HEK293 (cell line): ENCODE data around the gene CMTM1.

Experiments used
- GLI2 ChIP-seq: fragments of 450-650 bp; formaldehyde crosslinking; IDR thresholded peaks from 2 replicates; pipeline ENCODE4; 2017; ENCODE audit warnings: missing biosample characterization, missing genetic modification characterization, low read depth, borderline replicate concordance
- SP3 ChIP-seq: fragments of 450-650 bp; formaldehyde crosslinking; IDR thresholded peaks from 2 replicates; pipeline ENCODE4 v1.5.1; 2016; ENCODE audit warnings: missing biosample characterization, missing genetic modification characterization
- ZBTB1 ChIP-seq: fragments of 450-650 bp; formaldehyde crosslinking; IDR thresholded peaks from 2 replicates; pipeline ENCODE4 v1.5.1; 2016; ENCODE audit warnings: missing biosample characterization, missing genetic modification characterization
- ZBTB7A ChIP-seq: fragments of 450-650 bp; formaldehyde crosslinking; IDR thresholded peaks from 2 replicates; pipeline ENCODE4 v1.5.1; 2016; ENCODE audit warnings: low read depth, missing biosample characterization, missing genetic modification characterization
- ZFP37 ChIP-seq: fragments of 450-650 bp; formaldehyde crosslinking; IDR thresholded peaks from 2 replicates; pipeline ENCODE4 v1.5.1; 2016; ENCODE audit warnings: missing biosample characterization, missing genetic modification characterization
- ZIC2 ChIP-seq: fragments of 450-650 bp; formaldehyde crosslinking; IDR thresholded peaks from 2 replicates; pipeline ENCODE4 v1.5.1; 2016; ENCODE audit warnings: missing biosample characterization, missing genetic modification characterization
- ZNF133 ChIP-seq: fragments of 450-650 bp; formaldehyde crosslinking; IDR thresholded peaks from 2 replicates; pipeline ENCODE4 v1.5.1; 2016; ENCODE audit warnings: missing biosample characterization, missing genetic modification characterization
- ZNF140 ChIP-seq: fragments of 450-650 bp; formaldehyde crosslinking; IDR thresholded peaks from 2 replicates; pipeline ENCODE4 v1.5.1; 2016; ENCODE audit warnings: missing biosample characterization, missing genetic modification characterization
- ZNF169 ChIP-seq: fragments of 450-650 bp; formaldehyde crosslinking; IDR thresholded peaks from 2 replicates; pipeline ENCODE4 v1.5.1; 2016; ENCODE audit warnings: missing biosample characterization, missing genetic modification characterization
- ZNF175 ChIP-seq: fragments of 450-650 bp; formaldehyde crosslinking; IDR thresholded peaks from 2 replicates; pipeline ENCODE4 v1.5.1; 2016; ENCODE audit warnings: missing biosample characterization, missing genetic modification characterization
- ZNF239 ChIP-seq: fragments of 450-650 bp; formaldehyde crosslinking; IDR thresholded peaks from 2 replicates; pipeline ENCODE4 v1.5.1; 2016; ENCODE audit warnings: missing biosample characterization, missing genetic modification characterization
- ZNF266 ChIP-seq: fragments of 450-650 bp; formaldehyde crosslinking; IDR thresholded peaks from 2 replicates; pipeline ENCODE4 v1.5.1; 2016; ENCODE audit warnings: missing biosample characterization, missing genetic modification characterization, low read depth
- ZNF404 ChIP-seq: fragments of 450-650 bp; formaldehyde crosslinking; IDR thresholded peaks from 2 replicates; pipeline ENCODE4 v1.5.1; 2017; ENCODE audit warnings: missing biosample characterization, missing genetic modification characterization
- ZNF433 ChIP-seq: fragments of 450-650 bp; formaldehyde crosslinking; IDR thresholded peaks from 2 replicates; pipeline ENCODE4 v1.5.1; 2016; ENCODE audit warnings: missing biosample characterization, missing genetic modification characterization, low read depth
- ZNF600 ChIP-seq: fragments of 450-650 bp; formaldehyde crosslinking; IDR thresholded peaks from 2 replicates; pipeline ENCODE4 v1.5.1; 2016; ENCODE audit warnings: missing biosample characterization, missing genetic modification characterization
- ZNF654 ChIP-seq: fragments of 450-650 bp; formaldehyde crosslinking; IDR thresholded peaks from 2 replicates; pipeline ENCODE4 v1.5.1; 2016; ENCODE audit warnings: low read depth, missing biosample characterization, missing genetic modification characterization
- ZNF664 ChIP-seq: fragments of 450-650 bp; formaldehyde crosslinking; IDR thresholded peaks from 2 replicates; pipeline ENCODE4 v1.5.1; 2016; ENCODE audit warnings: missing biosample characterization, missing genetic modification characterization
- ZNF768 ChIP-seq: fragments of 450-650 bp; formaldehyde crosslinking; IDR thresholded peaks from 2 replicates; pipeline ENCODE4 v1.5.1; 2018; ENCODE audit warnings: missing biosample characterization, mild to moderate bottlenecking, missing genetic modification characterization
- ZSCAN30 ChIP-seq: fragments of 450-650 bp; IDR thresholded peaks from 2 replicates; pipeline ENCODE4 v1.5.1; 2018; ENCODE audit warnings: missing biosample characterization, mild to moderate bottlenecking, missing genetic modification characterization, moderate library complexity
- TF ChIP-seq, protein P1 (sequence below): fragments of 450-650 bp; formaldehyde crosslinking; IDR thresholded peaks from 2 replicates; pipeline ENCODE4 v1.5.1; 2016; ENCODE audit warnings: missing biosample characterization, missing genetic modification characterization
- TF ChIP-seq, protein P2 (sequence below): fragments of 450-650 bp; formaldehyde crosslinking; conservative IDR thresholded peaks from 2 replicates; pipeline ENCODE4 v1.5.1; 2016; ENCODE audit warnings: low read depth, missing biosample characterization, missing genetic modification characterization
- TF ChIP-seq, protein P3 (sequence below): fragments of 450-650 bp; formaldehyde crosslinking; IDR thresholded peaks from 2 replicates; pipeline ENCODE4 v1.5.1; 2016; ENCODE audit warnings: missing biosample characterization, missing genetic modification characterization
- TF ChIP-seq, protein P4 (sequence below): fragments of 450-650 bp; formaldehyde crosslinking; IDR thresholded peaks from 2 replicates; pipeline ENCODE4 v1.5.1; 2016; ENCODE audit warnings: missing biosample characterization, missing genetic modification characterization
- TF ChIP-seq, protein P5 (sequence below): fragments of 450-650 bp; formaldehyde crosslinking; IDR thresholded peaks from 2 replicates; pipeline ENCODE4 v1.5.1; 2017; ENCODE audit warnings: missing biosample characterization, missing genetic modification characterization

CMTM1 gene

DNA sequence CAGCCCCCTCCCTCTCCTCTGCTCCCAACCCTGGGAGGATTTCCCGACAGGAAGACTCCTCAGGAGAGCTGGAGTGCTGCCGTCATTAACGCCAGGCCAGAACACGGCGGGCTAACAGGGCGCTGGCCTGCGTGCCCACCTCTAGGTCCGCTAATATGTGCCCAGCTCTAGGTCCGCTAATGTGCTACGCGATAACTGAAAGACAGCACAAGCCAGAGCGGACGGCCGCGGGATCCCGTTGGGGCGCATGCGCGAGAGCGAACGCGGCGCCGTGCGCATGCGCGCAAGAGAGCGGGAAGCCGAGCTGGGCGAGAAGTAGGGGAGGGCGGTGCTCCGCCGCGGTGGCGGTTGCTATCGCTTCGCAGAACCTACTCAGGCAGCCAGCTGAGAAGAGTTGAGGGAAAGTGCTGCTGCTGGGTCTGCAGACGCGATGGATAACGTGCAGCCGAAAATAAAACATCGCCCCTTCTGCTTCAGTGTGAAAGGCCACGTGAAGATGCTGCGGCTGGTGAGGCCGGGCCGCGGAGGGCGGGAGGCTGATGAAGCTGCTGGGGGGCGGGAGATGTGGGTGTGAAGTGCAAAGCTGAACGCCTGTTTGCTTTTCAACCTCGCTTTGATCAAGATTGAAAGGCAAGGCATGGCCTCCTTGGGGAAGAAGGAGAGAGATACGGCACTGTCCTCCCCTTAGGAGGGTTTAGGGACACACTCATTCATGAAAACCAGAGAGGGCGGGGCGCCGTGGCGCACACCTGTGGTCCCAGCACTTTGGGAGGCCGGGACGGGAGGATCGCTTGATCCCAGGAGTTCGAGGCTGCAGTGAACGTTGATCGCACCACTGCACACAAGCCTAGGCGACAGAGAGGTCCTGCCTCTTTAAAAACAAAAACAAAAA, 13.7 kb upstream of the CMTM1 start, which contains the start of gene CKLF (continued):
- TF ChIP-seq, protein P1, sequence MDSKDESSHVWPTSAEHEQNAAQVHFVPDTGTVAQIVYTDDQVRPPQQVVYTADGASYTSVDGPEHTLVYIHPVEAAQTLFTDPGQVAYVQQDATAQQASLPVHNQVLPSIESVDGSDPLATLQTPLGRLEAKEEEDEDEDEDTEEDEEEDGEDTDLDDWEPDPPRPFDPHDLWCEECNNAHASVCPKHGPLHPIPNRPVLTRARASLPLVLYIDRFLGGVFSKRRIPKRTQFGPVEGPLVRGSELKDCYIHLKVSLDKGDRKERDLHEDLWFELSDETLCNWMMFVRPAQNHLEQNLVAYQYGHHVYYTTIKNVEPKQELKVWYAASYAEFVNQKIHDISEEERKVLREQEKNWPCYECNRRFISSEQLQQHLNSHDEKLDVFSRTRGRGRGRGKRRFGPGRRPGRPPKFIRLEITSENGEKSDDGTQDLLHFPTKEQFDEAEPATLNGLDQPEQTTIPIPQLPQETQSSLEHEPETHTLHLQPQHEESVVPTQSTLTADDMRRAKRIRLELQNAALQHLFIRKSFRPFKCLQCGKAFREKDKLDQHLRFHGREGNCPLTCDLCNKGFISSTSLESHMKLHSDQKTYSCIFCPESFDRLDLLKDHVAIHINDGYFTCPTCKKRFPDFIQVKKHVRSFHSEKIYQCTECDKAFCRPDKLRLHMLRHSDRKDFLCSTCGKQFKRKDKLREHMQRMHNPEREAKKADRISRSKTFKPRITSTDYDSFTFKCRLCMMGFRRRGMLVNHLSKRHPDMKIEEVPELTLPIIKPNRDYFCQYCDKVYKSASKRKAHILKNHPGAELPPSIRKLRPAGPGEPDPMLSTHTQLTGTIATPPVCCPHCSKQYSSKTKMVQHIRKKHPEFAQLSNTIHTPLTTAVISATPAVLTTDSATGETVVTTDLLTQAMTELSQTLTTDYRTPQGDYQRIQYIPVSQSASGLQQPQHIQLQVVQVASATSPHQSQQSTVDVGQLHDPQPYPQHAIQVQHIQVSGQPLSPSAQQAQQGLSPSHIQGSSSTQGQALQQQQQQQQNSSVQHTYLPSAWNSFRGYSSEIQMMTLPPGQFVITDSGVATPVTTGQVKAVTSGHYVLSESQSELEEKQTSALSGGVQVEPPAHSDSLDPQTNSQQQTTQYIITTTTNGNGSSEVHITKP = 0 out of 2 replicates have a peak, but pooled peaks have one; percentile 39
- no peak for TF ChIP-seq ZFP37 (tag by site-specific recombination)
- TF ChIP-seq ZNF169 (tag by site-specific recombination) = no peak
- no peak for TF ChIP-seq ZBTB1 (tag by site-specific recombination)
- no peak for TF ChIP-seq GLI2 (tag by site-specific recombination)
- TF ChIP-seq ZSCAN30 (tag by site-specific recombination) = no peak
- TF ChIP-seq, protein P2, sequence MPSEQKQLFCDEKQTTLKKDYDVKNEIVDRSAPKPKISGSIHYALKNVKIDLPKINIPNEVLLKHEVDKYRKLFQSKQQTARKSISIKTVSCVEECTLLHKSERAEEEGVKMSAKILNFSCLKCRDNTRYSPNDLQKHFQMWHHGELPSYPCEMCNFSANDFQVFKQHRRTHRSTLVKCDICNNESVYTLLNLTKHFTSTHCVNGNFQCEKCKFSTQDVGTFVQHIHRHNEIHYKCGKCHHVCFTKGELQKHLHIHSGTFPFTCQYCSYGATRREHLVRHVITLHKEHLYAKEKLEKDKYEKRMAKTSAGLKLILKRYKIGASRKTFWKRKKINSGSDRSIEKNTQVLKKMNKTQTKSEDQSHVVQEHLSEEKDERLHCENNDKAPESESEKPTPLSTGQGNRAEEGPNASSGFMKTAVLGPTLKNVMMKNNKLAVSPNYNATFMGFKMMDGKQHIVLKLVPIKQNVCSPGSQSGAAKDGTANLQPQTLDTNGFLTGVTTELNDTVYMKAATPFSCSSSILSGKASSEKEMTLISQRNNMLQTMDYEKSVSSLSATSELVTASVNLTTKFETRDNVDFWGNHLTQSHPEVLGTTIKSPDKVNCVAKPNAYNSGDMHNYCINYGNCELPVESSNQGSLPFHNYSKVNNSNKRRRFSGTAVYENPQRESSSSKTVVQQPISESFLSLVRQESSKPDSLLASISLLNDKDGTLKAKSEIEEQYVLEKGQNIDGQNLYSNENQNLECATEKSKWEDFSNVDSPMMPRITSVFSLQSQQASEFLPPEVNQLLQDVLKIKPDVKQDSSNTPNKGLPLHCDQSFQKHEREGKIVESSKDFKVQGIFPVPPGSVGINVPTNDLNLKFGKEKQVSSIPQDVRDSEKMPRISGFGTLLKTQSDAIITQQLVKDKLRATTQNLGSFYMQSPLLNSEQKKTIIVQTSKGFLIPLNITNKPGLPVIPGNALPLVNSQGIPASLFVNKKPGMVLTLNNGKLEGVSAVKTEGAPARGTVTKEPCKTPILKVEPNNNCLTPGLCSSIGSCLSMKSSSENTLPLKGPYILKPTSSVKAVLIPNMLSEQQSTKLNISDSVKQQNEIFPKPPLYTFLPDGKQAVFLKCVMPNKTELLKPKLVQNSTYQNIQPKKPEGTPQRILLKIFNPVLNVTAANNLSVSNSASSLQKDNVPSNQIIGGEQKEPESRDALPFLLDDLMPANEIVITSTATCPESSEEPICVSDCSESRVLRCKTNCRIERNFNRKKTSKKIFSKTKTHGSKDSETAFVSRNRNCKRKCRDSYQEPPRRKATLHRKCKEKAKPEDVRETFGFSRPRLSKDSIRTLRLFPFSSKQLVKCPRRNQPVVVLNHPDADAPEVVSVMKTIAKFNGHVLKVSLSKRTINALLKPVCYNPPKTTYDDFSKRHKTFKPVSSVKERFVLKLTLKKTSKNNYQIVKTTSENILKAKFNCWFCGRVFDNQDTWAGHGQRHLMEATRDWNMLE (tag by site-specific recombination) = no peak
- no peak for TF ChIP-seq ZIC2 (tag by site-specific recombination)
- TF ChIP-seq ZNF239 (tag by site-specific recombination) = no peak; the same call in 1 of the 2 replicates
- TF ChIP-seq ZNF266 (tag by site-specific recombination) = no peak
- peak; percentile 89 for TF ChIP-seq ZNF600 (tag by site-specific recombination)
- no peak for TF ChIP-seq ZNF768 (tag by site-specific recombination)
- no peak for TF ChIP-seq ZNF133 (tag by site-specific recombination)
- peak; percentile 72 for TF ChIP-seq SP3 (tag by site-specific recombination)
- TF ChIP-seq ZBTB7A (tag by site-specific recombination) = no peak
- TF ChIP-seq, protein P3, sequence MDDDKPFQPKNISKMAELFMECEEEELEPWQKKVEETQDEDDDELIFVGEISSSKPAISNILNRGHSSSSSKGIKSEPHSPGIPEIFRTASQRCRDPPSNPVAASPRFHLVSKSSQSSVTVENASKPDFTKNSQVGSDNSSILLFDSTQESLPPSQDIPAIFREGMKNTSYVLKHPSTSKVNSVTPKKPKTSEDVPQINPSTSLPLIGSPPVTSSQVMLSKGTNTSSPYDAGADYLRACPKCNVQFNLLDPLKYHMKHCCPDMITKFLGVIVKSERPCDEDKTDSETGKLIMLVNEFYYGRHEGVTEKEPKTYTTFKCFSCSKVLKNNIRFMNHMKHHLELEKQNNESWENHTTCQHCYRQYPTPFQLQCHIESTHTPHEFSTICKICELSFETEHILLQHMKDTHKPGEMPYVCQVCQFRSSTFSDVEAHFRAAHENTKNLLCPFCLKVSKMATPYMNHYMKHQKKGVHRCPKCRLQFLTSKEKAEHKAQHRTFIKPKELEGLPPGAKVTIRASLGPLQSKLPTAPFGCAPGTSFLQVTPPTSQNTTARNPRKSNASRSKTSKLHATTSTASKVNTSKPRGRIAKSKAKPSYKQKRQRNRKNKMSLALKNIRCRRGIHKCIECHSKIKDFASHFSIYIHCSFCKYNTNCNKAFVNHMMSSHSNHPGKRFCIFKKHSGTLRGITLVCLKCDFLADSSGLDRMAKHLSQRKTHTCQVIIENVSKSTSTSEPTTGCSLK (tag by site-specific recombination) = no peak
- no peak for TF ChIP-seq ZNF664 (tag by site-specific recombination)
- no peak for TF ChIP-seq ZNF404 (tag by site-specific recombination)
- no peak for TF ChIP-seq ZNF140 (tag by site-specific recombination)
- TF ChIP-seq, protein P4, sequence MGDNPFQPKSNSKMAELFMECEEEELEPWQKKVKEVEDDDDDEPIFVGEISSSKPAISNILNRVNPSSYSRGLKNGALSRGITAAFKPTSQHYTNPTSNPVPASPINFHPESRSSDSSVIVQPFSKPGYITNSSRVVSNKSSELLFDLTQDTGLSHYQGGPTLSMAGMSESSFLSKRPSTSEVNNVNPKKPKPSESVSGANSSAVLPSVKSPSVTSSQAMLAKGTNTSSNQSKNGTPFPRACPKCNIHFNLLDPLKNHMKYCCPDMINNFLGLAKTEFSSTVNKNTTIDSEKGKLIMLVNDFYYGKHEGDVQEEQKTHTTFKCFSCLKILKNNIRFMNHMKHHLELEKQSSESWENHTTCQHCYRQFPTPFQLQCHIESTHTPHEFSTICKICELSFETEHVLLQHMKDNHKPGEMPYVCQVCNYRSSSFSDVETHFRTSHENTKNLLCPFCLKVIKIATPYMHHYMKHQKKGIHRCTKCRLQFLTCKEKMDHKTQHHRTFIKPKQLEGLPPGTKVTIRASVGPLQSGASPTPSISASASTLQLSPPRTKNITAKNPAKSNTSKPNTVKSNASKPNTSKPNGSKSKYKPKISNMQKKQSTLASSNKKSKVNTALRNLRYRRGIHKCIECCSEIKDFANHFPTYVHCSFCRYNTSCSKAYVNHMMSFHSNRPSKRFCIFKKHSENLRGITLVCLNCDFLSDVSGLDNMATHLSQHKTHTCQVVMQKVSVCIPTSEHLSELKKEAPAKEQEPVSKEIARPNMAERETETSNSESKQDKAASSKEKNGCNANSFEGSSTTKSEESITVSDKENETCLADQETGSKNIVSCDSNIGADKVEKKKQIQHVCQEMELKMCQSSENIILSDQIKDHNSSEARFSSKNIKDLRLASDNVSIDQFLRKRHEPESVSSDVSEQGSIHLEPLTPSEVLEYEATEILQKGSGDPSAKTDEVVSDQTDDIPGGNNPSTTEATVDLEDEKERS (tag by site-specific recombination) = no peak
- TF ChIP-seq ZNF654 = no peak
- TF ChIP-seq ZNF175 (tag by site-specific recombination) = no peak
- TF ChIP-seq, protein P5, sequence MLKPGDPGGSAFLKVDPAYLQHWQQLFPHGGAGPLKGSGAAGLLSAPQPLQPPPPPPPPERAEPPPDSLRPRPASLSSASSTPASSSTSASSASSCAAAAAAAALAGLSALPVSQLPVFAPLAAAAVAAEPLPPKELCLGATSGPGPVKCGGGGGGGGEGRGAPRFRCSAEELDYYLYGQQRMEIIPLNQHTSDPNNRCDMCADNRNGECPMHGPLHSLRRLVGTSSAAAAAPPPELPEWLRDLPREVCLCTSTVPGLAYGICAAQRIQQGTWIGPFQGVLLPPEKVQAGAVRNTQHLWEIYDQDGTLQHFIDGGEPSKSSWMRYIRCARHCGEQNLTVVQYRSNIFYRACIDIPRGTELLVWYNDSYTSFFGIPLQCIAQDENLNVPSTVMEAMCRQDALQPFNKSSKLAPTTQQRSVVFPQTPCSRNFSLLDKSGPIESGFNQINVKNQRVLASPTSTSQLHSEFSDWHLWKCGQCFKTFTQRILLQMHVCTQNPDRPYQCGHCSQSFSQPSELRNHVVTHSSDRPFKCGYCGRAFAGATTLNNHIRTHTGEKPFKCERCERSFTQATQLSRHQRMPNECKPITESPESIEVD (tag by site-specific recombination) = no peak
- no peak for TF ChIP-seq ZNF433 (tag by site-specific recombination)
